ENCODE results near the gene IRF7.
"Not testable (repeated sequence)": the region's sequence is repeated elsewhere in the genome, so short reads cannot be mapped to it uniquely, and the experiment has no call there.

Gene IRF7

GRCh38 chr11:581342-581741 lies 34.4 kb downstream of the IRF7 start:
- DNase-seq (ENCODE audit: low read depth in 2 of 2): no peak

GRCh38 chr11:579830-580601 lies 35.7 kb downstream of the IRF7 start:
- no peak for DNase-seq (ENCODE audit: low read depth in 2 of 2)

GRCh38 chr11:578276-579035 lies 37.3 kb downstream of the IRF7 start:
- DNase-seq (ENCODE audit: low read depth in 2 of 2): no peak

- no peak for DNase-seq (ENCODE audit: low read depth in 2 of 2)
Observed at GRCh38 chr11:577611-577894, 38.2 kb downstream of the IRF7 start.

GRCh38 chr11:576811-577610 lies 38.7 kb downstream of the IRF7 start:
- DNase-seq (ENCODE audit: low read depth in 2 of 2): no peak

GRCh38 chr11:575996-576768 lies 39.6 kb downstream of the IRF7 start, which contains the start of gene PHRF1:
PHRF1 (plus strand) TSS chr11:576470; CDS start chr11:581513, 5,043 bp downstream.
- DNase-seq (ENCODE audit: low read depth in 2 of 2): peak; percentile 95

GRCh38 chr11:575313-575995 lies 40.3 kb downstream of the IRF7 start:
- DNase-seq (ENCODE audit: low read depth in 2 of 2): no peak

- no peak for DNase-seq (ENCODE audit: low read depth in 2 of 2)
Observed at GRCh38 chr11:574632-575312, 41.0 kb downstream of the IRF7 start.

GRCh38 chr11:574031-574570 lies 41.6 kb downstream of the IRF7 start:
- DNase-seq (ENCODE audit: low read depth in 2 of 2): not testable (repeated sequence)

GRCh38 chr11:573146-573759 lies 42.5 kb downstream of the IRF7 start:
- no peak for DNase-seq (ENCODE audit: low read depth in 2 of 2)

GRCh38 chr11:571802-572185 lies 44.0 kb downstream of the IRF7 start:
- DNase-seq (ENCODE audit: low read depth in 2 of 2): no peak

- no peak for DNase-seq (ENCODE audit: low read depth in 2 of 2)
Observed at GRCh38 chr11:569158-569885, 46.4 kb downstream of the IRF7 start.

GRCh38 chr11:568306-569157 lies 47.2 kb downstream of the IRF7 start:
- peak; percentile 78 to 85 for DNase-seq (ENCODE audit: low read depth in 2 of 2)

- DNase-seq (ENCODE audit: low read depth in 2 of 2): no peak
Observed at GRCh38 chr11:567629-568292, 48.0 kb downstream of the IRF7 start.

- DNase-seq (ENCODE audit: low read depth in 2 of 2): no peak
Observed at GRCh38 chr11:567011-567628, 48.6 kb downstream of the IRF7 start.

GRCh38 chr11:565921-566509 lies 49.7 kb downstream of the IRF7 start:
- no peak for DNase-seq (ENCODE audit: low read depth in 2 of 2)
